Liver (tissue), 9 donors: Measurements from ENCODE around the gene PLCB1. TPM values are rescaled to one million over a fixed set of nuclear protein-coding genes. Genes with fewer than 3 reads are reported as not detected.

Experiments used
- DNase-seq: peaks from one replicate; pipeline ENCODE4 v3.0.0-alpha.2; 2017; ENCODE audit warnings: low spot score
- H3K27ac ChIP-seq, 2 donors: one replicate each; pipeline ENCODE4 v1.7.0; 2013; ENCODE audit warnings: inconsistent platforms in 2 of 2, low read length in 2 of 2, control low read depth in 1 of 2, low read depth in 1 of 2, mild to moderate bottlenecking in 1 of 2
- H3K27me3 ChIP-seq, 4 donors: one replicate each; pipeline versions ENCODE4 v1.6.1 to v1.7.0; 2013; ENCODE audit warnings: low read length in 3 of 4, inconsistent platforms in 1 of 4, mild to moderate bottlenecking in 1 of 4, moderate library complexity in 1 of 4; ENCODE audit not compliant: control insufficient read depth in 4 of 4, insufficient read depth in 4 of 4
- H3K36me3 ChIP-seq, 4 donors: one replicate each; pipeline versions ENCODE4 v1.6.1 to v1.7.0; 2013; ENCODE audit warnings: low read length in 3 of 4, mild to moderate bottlenecking in 3 of 4, low read depth in 1 of 4, moderate library complexity in 1 of 4; ENCODE audit not compliant: control insufficient read depth in 4 of 4, insufficient read depth in 3 of 4
- H3K4me1 ChIP-seq, 4 donors: one replicate each; pipeline versions ENCODE4 v1.6.1 to v1.7.0; 2013; ENCODE audit warnings: low read length in 3 of 4, mild to moderate bottlenecking in 3 of 4, moderate library complexity in 1 of 4; ENCODE audit not compliant: control insufficient read depth in 4 of 4, insufficient read depth in 4 of 4
- H3K4me3 ChIP-seq, 3 donors: one replicate each; pipeline versions ENCODE4 v1.6.1 to v1.7.0; 2013; ENCODE audit warnings: low read length in 3 of 3, control low read depth in 1 of 3, low read depth in 1 of 3, mild to moderate bottlenecking in 1 of 3
- H3K9ac ChIP-seq, 2 donors: one replicate each; pipeline ENCODE4 v1.7.0; 2013; ENCODE audit warnings: low read length in 2 of 2, mild to moderate bottlenecking in 2 of 2, moderate library complexity in 2 of 2, control low read depth in 1 of 2, low read depth in 1 of 2
- H3K9me3 ChIP-seq, 4 donors: one replicate each; pipeline versions ENCODE4 v1.6.1 to v1.7.0; 2013; ENCODE audit warnings: low read length in 3 of 4; ENCODE audit not compliant: control insufficient read depth in 4 of 4
- ATF3 ChIP-seq: IDR thresholded peaks from 2 replicates; pipeline ENCODE4 v1.6.1; 2016; ENCODE audit warnings: antibody characterized with exemption
- CTCF ChIP-seq: fragments of 150-350 bp; IDR thresholded peaks from 2 replicates; pipeline ENCODE4 v1.5.1; 2017; ENCODE audit warnings: improper control_type of control experiment, low read depth, low read length; ENCODE audit not compliant: missing input control
- EGR1 ChIP-seq, 2 donors: IDR thresholded peaks; 2 replicates each; pipeline ENCODE4 v1.6.1; 2016 to 2018; ENCODE audit warnings: antibody characterized with exemption in 2 of 2, low read depth in 2 of 2
- FOXA1 ChIP-seq: IDR thresholded peaks from 2 replicates; pipeline ENCODE4 v1.6.1; 2016; ENCODE audit warnings: antibody characterized with exemption
- FOXA2 ChIP-seq: IDR thresholded peaks from 2 replicates; pipeline ENCODE4 v1.6.1; 2016; ENCODE audit warnings: antibody characterized with exemption
- GABPA ChIP-seq, 2 donors: IDR thresholded peaks in 1 of 2; conservative IDR thresholded peaks in 1 of 2; 2 replicates each; pipeline ENCODE4 v1.6.1; 2016; ENCODE audit warnings: antibody characterized with exemption in 2 of 2, mild to moderate bottlenecking in 1 of 2, moderate library complexity in 1 of 2
- HNF4G ChIP-seq: IDR thresholded peaks from 2 replicates; pipeline ENCODE4 v1.6.1; 2016; ENCODE audit warnings: antibody characterized with exemption
- JUND ChIP-seq, 2 donors: IDR thresholded peaks; 2 replicates each; pipeline ENCODE4 v1.6.1; 2016; ENCODE audit warnings: antibody characterized with exemption in 2 of 2
- MAX ChIP-seq: IDR thresholded peaks from 2 replicates; pipeline ENCODE4 v1.6.1; 2016; ENCODE audit warnings: antibody characterized with exemption
- NR2F2 ChIP-seq: IDR thresholded peaks from 2 replicates; pipeline ENCODE4 v1.6.1; 2016; ENCODE audit warnings: antibody characterized with exemption
- RAD21 ChIP-seq, 2 donors: IDR thresholded peaks; 2 replicates each; pipeline ENCODE4 v1.6.1; 2016; ENCODE audit warnings: antibody characterized with exemption in 2 of 2, mild to moderate bottlenecking in 2 of 2
- REST ChIP-seq: IDR thresholded peaks from 2 replicates; pipeline ENCODE4 v1.6.1; 2016; ENCODE audit warnings: antibody characterized with exemption, mild to moderate bottlenecking
- RXRA ChIP-seq, 2 donors: IDR thresholded peaks; 2 replicates each; pipeline ENCODE4 v1.6.1; 2017 to 2018; ENCODE audit warnings: antibody characterized with exemption in 2 of 2, mild to moderate bottlenecking in 1 of 2
- SP1 ChIP-seq: IDR thresholded peaks from 2 replicates; pipeline ENCODE4 v1.6.1; 2018; ENCODE audit warnings: antibody characterized with exemption, mild to moderate bottlenecking
- TAF1 ChIP-seq: conservative IDR thresholded peaks from 2 replicates; pipeline ENCODE4 v1.6.1; 2016; ENCODE audit warnings: antibody characterized with exemption, mild to moderate bottlenecking
- YY1 ChIP-seq: IDR thresholded peaks from 2 replicates; pipeline ENCODE4 v1.6.1; 2016; ENCODE audit warnings: antibody characterized with exemption, mild to moderate bottlenecking
- ZBTB33 ChIP-seq: IDR thresholded peaks from 2 replicates; pipeline ENCODE4 v1.6.1; 2016; ENCODE audit warnings: antibody characterized with exemption
- WGBS: extraction: QIAGEN DNeasy Blood & Tissue Kit; methylation state at CpG from one replicate; pipeline ENCODE4 v1.1.7; 2013; 5-methylcytosine and 5-hydroxymethylcytosine counted together
- polyA plus RNA-seq, 2 donors: library from polyadenylated mRNA; stranded (reverse) in 1 of 2; unstranded in 1 of 2; fragments of 200-250 nt in 1 of 2; fragments of >200 nt in 1 of 2; fragmentation: Nextera tagmentation in 1 of 2; extraction: Ambion mirVana in 1 of 2; gene quantifications; one replicate each; pipeline versions ENCODE4 v1.2.1 to v1.2.3, GENCODE V29; 2013 to 2015
- total RNA-seq, 2 donors: library from RNA; depleted of rRNA; stranded (reverse); fragments of >200 nt; gene quantifications; one replicate each; pipeline ENCODE4 v1.2.3, GENCODE V29; 2014
- donor health status: healthy.
- donor health status: healthy.
- donor health status: healthy.
- donor health status: healthy.
- donor health status: healthy.

PLCB1 gene
- total and polyA plus RNA-seq, 4 donors = 3.7 to 13.5 (median 5.9) TPM

- no peak overlapping the region for H3K4me3 ChIP-seq
- H3K9ac ChIP-seq = no peak overlapping the region
- 90% methylated on average over 7 of the region's 7 CpGs for WGBS
- no peak for TF ChIP-seq REST
- no peak for TF ChIP-seq YY1
- TF ChIP-seq JUND (IDR thresholded peaks at IDR 0.05) = no peak
- no peak for TF ChIP-seq ZBTB33
- TF ChIP-seq NR2F2 = no peak
- TF ChIP-seq RAD21 (IDR thresholded peaks at IDR 0.05) = no peak
- no peak for TF ChIP-seq RXRA (IDR thresholded peaks at IDR 0.05)
- TF ChIP-seq FOXA1 = no peak
- no peak for TF ChIP-seq MAX
- no peaks in the 10 kb centered on the region for H3K4me1 ChIP-seq
- DNase-seq = no peak
- H3K27me3 ChIP-seq = no peaks in the 10 kb centered on the region
- H3K9me3 ChIP-seq = no peaks in the 10 kb centered on the region
- no peaks in the 10 kb centered on the region for H3K36me3 ChIP-seq
- no peak overlapping the region for H3K27ac ChIP-seq
These were observed 735.1 kb downstream of the PLCB1 start for GRCh38 chr20:8867038-8867740.

GRCh38 chr20:8870652-8871051 lies 738.6 kb downstream of the PLCB1 start:
- no peak for DNase-seq
- H3K27me3 ChIP-seq = no peaks in the 10 kb centered on the region
- no peak overlapping the region for H3K27ac ChIP-seq
- H3K9ac ChIP-seq = no peak overlapping the region
- no peak for TF ChIP-seq ATF3
- no peak for TF ChIP-seq SP1
- no peak for TF ChIP-seq RXRA (IDR thresholded peaks at IDR 0.05)
- TF ChIP-seq FOXA2 = no peak
- TF ChIP-seq GABPA (IDR thresholded peaks at IDR 0.05 in 1 of 2, conservative IDR thresholded peaks at IDR 0.05 in 1 of 2) = no peak
- TF ChIP-seq JUND (IDR thresholded peaks at IDR 0.05) = no peak
- TF ChIP-seq RAD21 (IDR thresholded peaks at IDR 0.05) = no peak
- no peak for TF ChIP-seq TAF1
- TF ChIP-seq MAX = no peak
- no peak for TF ChIP-seq FOXA1
- no peak for TF ChIP-seq CTCF
- TF ChIP-seq YY1 = no peak
- TF ChIP-seq NR2F2 = no peak
- TF ChIP-seq ZBTB33 = no peak
- TF ChIP-seq EGR1 (IDR thresholded peaks at IDR 0.05; ENCODE audit: low read depth in 2 of 2) = no peak
- no peak for TF ChIP-seq HNF4G
- no peak overlapping the region for H3K4me3 ChIP-seq
- no peaks in the 10 kb centered on the region for H3K36me3 ChIP-seq
- no peaks in the 10 kb centered on the region for H3K9me3 ChIP-seq
- H3K4me1 ChIP-seq = no peaks in the 10 kb centered on the region
- WGBS = 91% methylated on average over 1 of the region's 1 CpG
